Measurements from ENCODE around the gene GPRC6A.
A peak's percentile ranks its signal among the peaks of the same experiment; 100 is the strongest.

DNA sequence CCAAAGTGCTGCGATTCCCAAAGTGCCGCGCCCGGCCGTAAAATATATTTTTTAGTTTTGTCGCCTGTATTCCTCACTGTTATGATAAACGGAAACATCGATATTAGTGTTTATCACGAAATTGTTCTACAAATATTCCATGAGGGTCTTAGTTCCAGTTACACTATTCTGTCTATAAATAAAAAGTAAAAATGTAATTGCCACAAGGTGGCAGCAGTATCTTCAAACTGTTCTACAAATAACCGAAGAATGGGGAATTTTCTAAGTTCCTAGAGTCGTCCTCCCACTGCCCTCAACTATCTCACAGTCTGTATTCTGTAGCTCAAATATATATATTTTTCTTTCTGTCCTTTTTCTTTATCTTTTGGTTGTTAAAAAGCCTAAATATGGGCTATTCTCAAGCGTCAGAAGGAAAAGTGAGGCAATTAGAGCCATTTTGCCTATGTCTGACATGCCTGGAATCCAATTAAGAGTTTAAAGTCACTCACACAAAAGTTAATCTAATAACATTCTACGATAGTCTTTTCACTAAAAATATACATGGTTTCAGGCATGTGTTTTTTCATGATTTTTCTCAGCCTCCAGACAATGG is 49.2 kb downstream of the GPRC6A start:
- TF ChIP-seq, protein P1, sequence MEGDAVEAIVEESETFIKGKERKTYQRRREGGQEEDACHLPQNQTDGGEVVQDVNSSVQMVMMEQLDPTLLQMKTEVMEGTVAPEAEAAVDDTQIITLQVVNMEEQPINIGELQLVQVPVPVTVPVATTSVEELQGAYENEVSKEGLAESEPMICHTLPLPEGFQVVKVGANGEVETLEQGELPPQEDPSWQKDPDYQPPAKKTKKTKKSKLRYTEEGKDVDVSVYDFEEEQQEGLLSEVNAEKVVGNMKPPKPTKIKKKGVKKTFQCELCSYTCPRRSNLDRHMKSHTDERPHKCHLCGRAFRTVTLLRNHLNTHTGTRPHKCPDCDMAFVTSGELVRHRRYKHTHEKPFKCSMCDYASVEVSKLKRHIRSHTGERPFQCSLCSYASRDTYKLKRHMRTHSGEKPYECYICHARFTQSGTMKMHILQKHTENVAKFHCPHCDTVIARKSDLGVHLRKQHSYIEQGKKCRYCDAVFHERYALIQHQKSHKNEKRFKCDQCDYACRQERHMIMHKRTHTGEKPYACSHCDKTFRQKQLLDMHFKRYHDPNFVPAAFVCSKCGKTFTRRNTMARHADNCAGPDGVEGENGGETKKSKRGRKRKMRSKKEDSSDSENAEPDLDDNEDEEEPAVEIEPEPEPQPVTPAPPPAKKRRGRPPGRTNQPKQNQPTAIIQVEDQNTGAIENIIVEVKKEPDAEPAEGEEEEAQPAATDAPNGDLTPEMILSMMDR (IDR thresholded peaks at IDR 0.05), result peak in 3 of 7 experiments; percentile 23 to 38 (median 36)
- no peak for TF ChIP-seq POLR2A (IDR thresholded peaks at IDR 0.05)
- no peak for TF ChIP-seq EP300 (IDR thresholded peaks at IDR 0.05)
